Right hindlimb (tissue), 1 donor: ENCODE measurements around the gene BCL6B.

ENCODE experiments used
- DNase-seq: peaks from one replicate; pipeline ENCODE4 v3.0.0-alpha.2; 2018

BCL6B gene

GRCh38 chr17:7064261-7064660 lies 41.4 kb downstream of the BCL6B start:
- DNase-seq, result peak; percentile 65

DNA sequence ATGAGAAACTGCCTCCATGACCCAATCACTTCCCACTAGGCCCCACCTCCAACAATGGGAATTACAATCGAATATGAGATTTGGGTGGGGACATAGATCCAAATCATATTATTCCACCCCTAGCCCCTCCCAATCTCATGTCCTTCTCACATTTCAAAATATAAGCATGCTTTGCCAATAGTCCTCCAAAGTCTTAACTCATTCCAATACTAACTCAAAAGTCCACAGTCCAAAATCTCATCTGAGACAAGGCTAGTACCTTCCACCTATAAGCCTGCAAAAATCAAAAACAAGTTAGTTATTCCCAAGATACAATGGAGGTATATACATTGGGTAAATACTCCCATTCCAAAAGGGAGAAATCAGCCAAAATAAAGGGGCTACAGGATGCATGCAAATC lies 44.3 kb downstream of the BCL6B start:
- DNase-seq, result no peak

- DNase-seq, result no peak
Observed at GRCh38 chr17:7068268-7068667, 45.4 kb downstream of the BCL6B start.

DNA sequence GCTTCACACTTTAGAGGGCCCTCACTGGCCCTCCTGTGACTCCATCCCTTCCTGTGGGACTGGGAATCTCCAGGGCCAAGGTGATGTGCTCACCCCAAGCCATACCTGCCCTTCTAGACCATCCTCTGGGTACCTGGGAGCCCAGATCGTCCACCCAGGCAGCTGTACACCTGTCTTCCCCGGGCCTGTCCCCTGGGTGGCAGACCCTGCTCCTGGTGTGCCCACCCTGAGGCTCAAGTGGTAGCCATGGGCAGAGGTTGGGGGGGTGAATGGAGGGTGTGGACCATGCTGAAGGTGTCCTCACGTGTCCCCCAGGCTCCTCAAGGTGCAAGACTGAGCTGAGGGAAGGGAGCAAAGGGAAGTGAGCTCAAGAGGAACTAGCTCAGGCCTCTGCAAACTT lies 47.9 kb downstream of the BCL6B start:
- no peak for DNase-seq

DNA sequence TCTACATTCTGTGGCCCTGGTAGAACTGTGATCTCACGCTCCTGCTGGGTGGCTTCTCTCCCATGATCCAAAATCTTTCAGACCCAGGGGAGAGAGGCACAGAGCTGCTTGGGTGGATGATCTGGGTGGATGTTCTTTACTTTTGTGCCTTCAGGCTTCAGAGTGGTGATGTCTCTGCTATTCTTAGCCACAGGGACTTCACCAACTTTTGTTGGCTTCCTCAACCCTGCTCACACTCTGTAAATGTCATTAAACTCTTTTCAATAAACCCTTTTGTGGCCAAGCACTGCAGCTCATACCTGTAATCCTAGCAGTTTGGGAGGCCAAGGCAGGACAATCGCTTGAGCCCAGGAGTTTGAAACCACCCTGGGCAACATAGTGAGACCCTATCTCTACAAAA lies 49.6 kb downstream of the BCL6B start:
- DNase-seq, result no peak

DNA sequence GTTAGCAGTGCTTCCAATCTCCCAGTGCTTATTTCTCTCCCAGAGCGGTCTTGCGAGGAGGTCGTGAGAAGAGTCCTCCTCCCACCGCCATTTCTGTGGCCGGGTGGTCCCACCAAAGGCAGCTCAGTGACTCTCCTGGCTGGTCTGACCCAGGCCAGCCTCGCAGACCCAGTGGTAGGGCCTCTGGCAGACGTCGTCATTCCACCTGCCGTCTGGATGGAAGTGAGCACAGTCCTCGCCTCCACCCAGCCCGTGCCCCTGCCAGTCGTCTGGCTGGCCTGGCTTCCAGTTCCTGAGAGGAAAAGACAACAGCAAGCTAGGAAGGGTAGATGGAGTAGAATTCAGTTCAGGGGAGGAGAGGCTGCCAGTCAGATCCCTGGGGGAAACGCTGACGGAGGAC lies 52.1 kb downstream of the BCL6B start:
- no peak for DNase-seq

- DNase-seq, result no peak
Observed at GRCh38 chr17:7077911-7078546, 55.2 kb downstream of the BCL6B start.

GRCh38 chr17:7078711-7079110 lies 55.9 kb downstream of the BCL6B start:
- no peak for DNase-seq
